Fibroblast of the aortic adventitia (primary cell): ENCODE measurements around the gene MAGED2. TPM values are rescaled to one million over a fixed set of nuclear protein-coding genes. Genes with fewer than 3 reads are reported as not detected.

ENCODE experiments used
- DNase-seq: peaks from one replicate; pipeline ENCODE4 v3.0.0-alpha.2; 2010; ENCODE audit warnings: low read depth
- H3K4me3 ChIP-seq: 2 replicates; pipeline ENCODE4 v1.5.1; 2011; ENCODE audit warnings: low read depth, mild to moderate bottlenecking, control low read depth, low read length, moderate library complexity
- CTCF ChIP-seq: IDR thresholded peaks from 2 replicates; pipeline ENCODE4 v1.5.1; 2011; ENCODE audit warnings: mild to moderate bottlenecking, low read length, control low read depth, inconsistent platforms; ENCODE audit not compliant: insufficient read depth
- total RNA-seq: library from RNA; depleted of rRNA; stranded (reverse); fragments of >200 nt; gene quantifications from 2 replicates; pipeline ENCODE4 v1.2.3, GENCODE V29; 2012; ENCODE audit warnings: low replicate concordance

Gene MAGED2
- total RNA-seq, 1 donor = 163 TPM

GRCh38 chrX:54818221-54818620, 10.7 kb downstream of the MAGED2 start:
- no peak for DNase-seq
- no peak for TF ChIP-seq CTCF
- no peak overlapping the region for H3K4me3 ChIP-seq

GRCh38 chrX:54819201-54819600, 11.7 kb downstream of the MAGED2 start:
- DNase-seq = no peak
- no peak overlapping the region for H3K4me3 ChIP-seq
- no peak for TF ChIP-seq CTCF

DNA sequence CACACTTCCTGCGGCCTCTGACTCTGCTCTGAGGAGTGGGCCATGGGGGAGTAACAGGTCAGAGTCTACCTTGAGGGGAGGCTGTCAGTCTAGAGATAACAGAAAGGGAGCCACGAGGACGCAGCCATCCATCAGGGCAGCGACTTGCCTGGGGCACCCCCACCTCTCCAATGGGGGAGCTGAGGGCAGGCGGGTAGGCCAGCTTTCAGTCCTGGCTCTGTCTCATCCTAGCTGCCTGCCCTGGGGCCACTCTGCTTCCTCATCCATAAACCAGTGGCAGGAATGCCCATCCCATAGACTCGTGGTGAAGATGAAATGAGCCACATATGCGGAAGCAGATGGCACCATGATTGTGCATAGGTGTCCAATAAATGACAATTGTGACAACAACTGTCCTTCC, 13.2 kb downstream of the MAGED2 start:
- TF ChIP-seq CTCF = no peak
- DNase-seq = no peak
- no peak overlapping the region for H3K4me3 ChIP-seq

GRCh38 chrX:54821310-54821709, 13.8 kb downstream of the MAGED2 start:
- no peak for TF ChIP-seq CTCF
- no peak overlapping the region for H3K4me3 ChIP-seq
- DNase-seq = no peak

DNA sequence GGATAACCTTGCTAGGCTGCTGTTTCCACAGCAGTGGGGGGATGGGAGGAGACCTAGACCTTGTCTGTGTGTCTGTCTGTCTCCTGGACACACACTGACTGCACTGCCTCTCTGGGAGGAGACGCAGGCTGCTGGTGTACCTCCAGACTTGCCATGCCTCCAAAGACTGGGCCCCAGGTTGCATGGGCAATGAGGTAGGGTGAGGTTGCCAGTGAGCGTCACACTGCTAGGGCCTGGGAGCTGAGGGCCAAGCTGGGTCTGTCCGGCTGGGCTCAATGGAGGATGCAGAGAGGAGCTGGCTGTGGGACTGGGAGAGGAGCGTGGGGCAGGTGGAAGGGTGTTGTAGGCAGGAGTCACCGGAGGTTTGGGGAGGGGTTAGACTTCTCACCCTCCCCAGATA, 16.6 kb downstream of the MAGED2 start:
- TF ChIP-seq CTCF = no peak
- DNase-seq = no peak
- no peak overlapping the region for H3K4me3 ChIP-seq

- TF ChIP-seq CTCF = no peak
- DNase-seq = no peak
Measured at GRCh38 chrX:54824722-54825121, 17.2 kb downstream of the MAGED2 start.

DNA sequence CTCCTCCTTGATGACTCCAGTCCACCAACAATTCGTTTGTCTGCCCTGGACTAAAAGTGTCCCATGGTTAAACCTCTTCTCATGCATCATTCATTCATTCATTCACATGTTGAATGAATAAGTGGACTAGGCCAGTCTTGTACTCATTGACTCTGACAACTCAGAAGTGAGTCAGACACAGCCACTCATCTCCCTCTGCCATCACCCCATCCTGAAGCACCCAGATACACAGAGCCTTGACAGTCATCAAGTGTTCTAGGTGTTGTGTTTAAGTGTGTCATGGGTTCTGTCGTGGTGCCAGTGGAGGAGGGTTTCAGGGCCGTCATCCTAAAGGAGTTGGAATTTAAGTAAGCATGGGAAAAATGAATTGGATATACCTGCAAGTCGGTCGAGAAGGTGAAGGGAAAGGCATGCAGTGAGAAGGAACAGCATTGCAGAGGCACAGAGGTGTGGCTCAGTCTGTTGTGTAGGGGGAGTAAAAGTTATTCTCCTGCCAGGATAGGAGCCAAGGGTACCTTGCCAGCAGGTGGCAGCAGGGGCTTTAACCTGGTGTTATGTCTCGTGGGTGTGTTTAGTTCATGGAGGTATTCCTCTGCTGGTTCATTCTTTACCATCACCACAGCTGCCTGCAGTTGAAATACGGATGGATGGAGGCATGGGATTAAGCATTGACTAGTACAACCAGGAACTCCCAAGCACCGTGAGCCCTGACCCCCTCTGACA, 18.3 kb downstream of the MAGED2 start:
- TF ChIP-seq CTCF = no peak
- H3K4me3 ChIP-seq = no peak overlapping the region
- DNase-seq = no peak

More at GRCh38 chrX:54824722-54825121, 17.2 kb downstream of the MAGED2 start:
- H3K4me3 ChIP-seq = no peak overlapping the region
